Measurements from ENCODE around the gene RAPGEF1. TPM values are rescaled to one million over a fixed set of nuclear protein-coding genes. Genes with fewer than 3 reads are reported as not detected.
"Not testable (repeated sequence)": the region's sequence is repeated elsewhere in the genome, so short reads cannot be mapped to it uniquely, and the experiment has no call there.

The RAPGEF1 gene
- total RNA-seq, 1 experiment from 2014 or later, result 47.1 TPM

GRCh38 chr9:131713016-131713415 lies 26.9 kb downstream of the RAPGEF1 start:
- H3K4me3 ChIP-seq (ENCODE audit: insufficient read depth, low read depth, low read length), result no peak overlapping the region
- no peaks in the 10 kb centered on the region for H3K27me3 ChIP-seq (ENCODE audit: control insufficient read depth, insufficient read depth, low read length)
- DNase-seq, result no peak
- no peaks in the 10 kb centered on the region; the same call in 1 of the 2 replicates for H3K36me3 ChIP-seq (replicated peaks; ENCODE audit: control insufficient read depth, insufficient read depth, low read length)

- no peak for DNase-seq
- Histone ChIP-seq H3K36me3 (replicated peaks; ENCODE audit: control insufficient read depth, insufficient read depth, low read length) (no peaks in the 10 kb centered on the region; the same call in 1 of the 2 replicates), H3K27me3 (ENCODE audit: control insufficient read depth, insufficient read depth, low read length) (no peaks in the 10 kb centered on the region), H3K4me3 (ENCODE audit: insufficient read depth, low read depth, low read length) (no peak overlapping the region)
Measured at GRCh38 chr9:131712151-131712716, 27.6 kb downstream of the RAPGEF1 start.

GRCh38 chr9:131709771-131710431 lies 30.0 kb downstream of the RAPGEF1 start:
- no peak overlapping the region for H3K4me3 ChIP-seq (ENCODE audit: insufficient read depth, low read depth, low read length)
- H3K27me3 ChIP-seq (ENCODE audit: control insufficient read depth, insufficient read depth, low read length), result no peaks in the 10 kb centered on the region
- DNase-seq, result no peak
- no peaks in the 10 kb centered on the region; the same call in 1 of the 2 replicates for H3K36me3 ChIP-seq (replicated peaks; ENCODE audit: control insufficient read depth, insufficient read depth, low read length)

DNA sequence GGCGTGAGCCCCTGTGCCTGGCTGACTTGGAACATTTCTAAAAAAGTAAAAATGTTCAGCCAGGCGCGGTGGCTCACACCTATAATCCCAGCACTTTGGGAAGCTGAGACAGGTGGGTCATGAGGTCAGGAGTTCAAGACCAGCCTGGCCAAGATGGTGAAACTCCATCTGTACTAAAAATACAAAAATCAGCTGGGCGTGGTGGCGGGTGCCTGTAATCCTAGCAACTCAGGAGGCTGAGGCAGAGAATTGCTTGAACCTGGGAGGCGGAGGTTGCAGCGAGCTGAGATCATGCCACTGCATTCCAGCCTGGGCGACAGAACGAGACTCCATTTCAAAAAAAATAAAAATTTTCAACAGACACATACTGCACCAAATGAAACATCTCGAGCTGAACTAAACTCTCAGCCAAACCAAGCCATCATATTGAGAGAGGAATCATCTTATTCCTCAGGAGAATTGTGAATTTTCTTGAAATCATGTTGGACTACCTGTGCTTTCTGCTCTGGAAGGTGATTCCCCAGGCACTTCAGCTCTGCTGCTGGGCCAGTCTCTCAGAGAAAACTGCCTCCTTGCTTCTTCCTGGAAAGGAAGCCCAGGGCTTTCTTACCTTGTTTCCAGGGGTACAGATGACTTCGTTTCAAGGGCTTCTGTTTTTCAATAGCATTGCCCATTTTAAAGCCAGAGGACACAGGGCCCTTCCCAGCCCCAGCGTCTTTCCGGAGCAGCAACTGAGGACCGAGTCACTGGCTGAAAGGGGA lies 30.7 kb downstream of the RAPGEF1 start:
- H3K36me3 ChIP-seq (replicated peaks; ENCODE audit: control insufficient read depth, insufficient read depth, low read length); H3K27me3 ChIP-seq (ENCODE audit: control insufficient read depth, insufficient read depth, low read length); H3K4me3 ChIP-seq (ENCODE audit: insufficient read depth, low read depth, low read length); DNase-seq: not testable (repeated sequence)

- DNase-seq, result no peak
- Histone ChIP-seq H3K27me3 (ENCODE audit: control insufficient read depth, insufficient read depth, low read length) (no peaks in the 10 kb centered on the region), H3K36me3 (replicated peaks; ENCODE audit: control insufficient read depth, insufficient read depth, low read length) (no peaks in the 10 kb centered on the region), H3K4me3 (ENCODE audit: insufficient read depth, low read depth, low read length) (no peak overlapping the region)
Measured at GRCh38 chr9:131708226-131709002, 31.5 kb downstream of the RAPGEF1 start.

DNA sequence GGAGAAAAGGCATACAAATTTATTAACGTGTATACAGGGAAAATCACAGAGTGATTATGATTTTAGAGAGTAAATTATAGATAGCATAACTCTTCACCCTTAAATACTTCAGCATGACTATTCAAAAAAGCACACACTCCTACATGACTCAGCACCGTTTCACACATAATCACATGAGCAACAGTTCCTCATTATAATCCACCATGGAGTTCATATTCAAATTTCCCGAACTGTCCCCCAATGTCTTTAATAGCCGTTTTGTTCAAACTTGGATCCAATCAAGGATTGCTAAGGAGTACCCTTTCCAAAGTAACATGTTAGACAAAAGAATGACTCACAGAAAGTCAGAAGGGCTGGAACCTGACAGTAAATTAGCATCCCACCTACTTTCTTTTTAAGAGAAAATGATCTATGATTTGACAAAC lies 32.1 kb downstream of the RAPGEF1 start:
- DNase-seq, result no peak
- Histone ChIP-seq H3K36me3 (replicated peaks; ENCODE audit: control insufficient read depth, insufficient read depth, low read length) (no peaks in the 10 kb centered on the region), H3K27me3 (ENCODE audit: control insufficient read depth, insufficient read depth, low read length) (no peaks in the 10 kb centered on the region), H3K4me3 (ENCODE audit: insufficient read depth, low read depth, low read length) (no peak overlapping the region)

- Histone ChIP-seq H3K36me3 (replicated peaks; ENCODE audit: control insufficient read depth, insufficient read depth, low read length) (no peaks in the 10 kb centered on the region), H3K4me3 (ENCODE audit: insufficient read depth, low read depth, low read length) (no peak overlapping the region), H3K27me3 (ENCODE audit: control insufficient read depth, insufficient read depth, low read length) (no peaks in the 10 kb centered on the region)
- DNase-seq, result no peak
Measured at GRCh38 chr9:131707050-131707449, 32.8 kb downstream of the RAPGEF1 start.

DNA sequence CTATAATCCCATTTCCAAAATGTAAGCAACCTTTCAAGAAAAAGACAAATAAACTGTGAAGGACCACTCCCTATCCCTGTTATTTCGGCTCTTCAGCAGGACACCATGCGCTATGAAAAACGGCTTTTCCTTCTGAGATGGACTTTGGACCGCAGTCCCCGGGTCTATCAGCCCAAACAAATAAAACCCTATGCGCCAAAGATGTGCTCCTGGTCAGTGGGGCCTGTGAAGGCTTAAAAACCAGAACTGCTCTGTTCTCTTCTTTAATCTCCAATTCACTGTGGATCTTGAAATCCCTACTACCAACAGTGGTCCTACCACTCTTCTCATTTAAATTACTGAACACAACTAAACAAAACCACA lies 33.3 kb downstream of the RAPGEF1 start:
- Histone ChIP-seq H3K4me3 (ENCODE audit: insufficient read depth, low read depth, low read length) (no peak overlapping the region), H3K36me3 (replicated peaks; ENCODE audit: control insufficient read depth, insufficient read depth, low read length) (no peaks in the 10 kb centered on the region), H3K27me3 (ENCODE audit: control insufficient read depth, insufficient read depth, low read length) (no peaks in the 10 kb centered on the region)
- DNase-seq, result no peak

- no peak overlapping the region for H3K4me3 ChIP-seq (ENCODE audit: insufficient read depth, low read depth, low read length)
- DNase-seq, result no peak
- H3K27me3 ChIP-seq (ENCODE audit: control insufficient read depth, insufficient read depth, low read length), result no peaks in the 10 kb centered on the region
- no peaks in the 10 kb centered on the region for H3K36me3 ChIP-seq (replicated peaks; ENCODE audit: control insufficient read depth, insufficient read depth, low read length)
Measured at GRCh38 chr9:131704988-131705387, 34.9 kb downstream of the RAPGEF1 start.

- Histone ChIP-seq H3K4me3 (ENCODE audit: insufficient read depth, low read depth, low read length) (no peak overlapping the region), H3K36me3 (replicated peaks; ENCODE audit: control insufficient read depth, insufficient read depth, low read length) (no peaks in the 10 kb centered on the region), H3K27me3 (ENCODE audit: control insufficient read depth, insufficient read depth, low read length) (no peaks in the 10 kb centered on the region)
- DNase-seq, result no peak
Measured at GRCh38 chr9:131704141-131704983, 35.5 kb downstream of the RAPGEF1 start.

DNA sequence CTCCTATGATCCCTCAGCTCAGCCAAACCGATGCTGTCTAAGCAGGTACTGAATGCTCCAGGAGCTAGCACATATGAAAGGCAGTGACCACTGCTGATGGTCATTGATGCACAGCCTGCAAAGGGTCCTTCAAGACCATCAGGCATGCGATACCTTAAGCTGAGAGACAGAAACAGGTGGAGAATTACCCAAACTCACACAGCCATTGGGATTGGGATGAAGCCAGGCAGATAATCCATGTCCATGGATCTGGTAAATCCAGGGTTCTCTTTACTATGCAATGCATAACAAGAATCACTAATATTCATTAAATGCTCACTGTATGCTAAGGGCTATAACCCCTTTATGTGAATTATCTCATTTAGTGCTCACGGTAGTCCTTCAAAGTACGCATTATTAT lies 36.2 kb downstream of the RAPGEF1 start:
- no peaks in the 10 kb centered on the region for H3K36me3 ChIP-seq (replicated peaks; ENCODE audit: control insufficient read depth, insufficient read depth, low read length)
- DNase-seq, result no peak
- no peak overlapping the region for H3K4me3 ChIP-seq (ENCODE audit: insufficient read depth, low read depth, low read length)
- H3K27me3 ChIP-seq (ENCODE audit: control insufficient read depth, insufficient read depth, low read length), result no peaks in the 10 kb centered on the region

DNA sequence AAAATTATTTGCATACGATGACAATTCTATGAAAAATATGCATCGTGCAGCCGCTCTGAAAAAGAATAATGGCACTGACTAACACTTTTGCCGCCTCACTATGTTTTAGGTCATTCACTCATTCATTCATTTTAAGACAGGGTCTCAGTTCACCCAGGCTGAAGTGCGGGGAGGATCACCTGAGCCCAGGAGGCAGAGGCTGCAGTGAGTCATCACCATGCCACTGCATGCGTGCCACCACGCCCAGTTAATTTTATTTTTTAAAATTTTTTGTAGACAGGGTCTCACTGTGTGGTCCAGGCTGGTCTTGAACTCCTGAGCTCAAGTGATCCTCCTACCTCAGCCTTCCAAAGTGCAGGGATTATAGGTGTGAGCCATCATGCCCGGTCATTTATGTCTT lies 37.0 kb downstream of the RAPGEF1 start:
- no peak for DNase-seq
- Histone ChIP-seq H3K4me3 (ENCODE audit: insufficient read depth, low read depth, low read length) (no peak overlapping the region), H3K27me3 (ENCODE audit: control insufficient read depth, insufficient read depth, low read length) (no peaks in the 10 kb centered on the region), H3K36me3 (replicated peaks; ENCODE audit: control insufficient read depth, insufficient read depth, low read length) (no peaks in the 10 kb centered on the region)

DNA sequence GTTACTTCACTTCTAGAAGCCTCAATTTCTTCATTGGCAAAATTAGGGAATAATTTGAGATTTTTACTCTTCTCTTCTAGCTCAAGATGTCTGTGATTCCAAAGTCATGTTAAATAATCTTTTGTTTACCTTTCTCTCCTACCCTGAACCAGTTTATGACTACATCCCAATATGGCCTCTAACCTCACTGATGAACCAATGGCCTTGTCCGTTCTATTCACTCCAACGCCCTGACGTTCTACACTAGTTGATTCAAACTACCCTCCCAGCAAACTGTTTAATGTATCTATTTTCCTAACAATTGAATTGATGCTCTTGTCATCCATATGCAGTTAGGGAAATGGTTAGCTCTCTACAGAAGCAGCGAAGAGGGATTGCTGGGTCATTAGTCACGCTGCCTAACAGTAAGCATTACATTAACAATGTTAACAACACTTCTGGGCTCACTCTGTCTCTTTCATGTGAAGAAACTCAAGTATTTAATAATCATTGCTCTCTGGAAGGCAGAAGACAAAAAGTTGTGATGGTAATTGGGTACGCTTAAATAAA lies 38.0 kb downstream of the RAPGEF1 start:
- no peaks in the 10 kb centered on the region for H3K27me3 ChIP-seq (ENCODE audit: control insufficient read depth, insufficient read depth, low read length)
- no peak overlapping the region for H3K4me3 ChIP-seq (ENCODE audit: insufficient read depth, low read depth, low read length)
- no peaks in the 10 kb centered on the region for H3K36me3 ChIP-seq (replicated peaks; ENCODE audit: control insufficient read depth, insufficient read depth, low read length)
- no peak for DNase-seq

- DNase-seq, result no peak
- Histone ChIP-seq H3K4me3 (ENCODE audit: insufficient read depth, low read depth, low read length) (no peak overlapping the region), H3K36me3 (replicated peaks; ENCODE audit: control insufficient read depth, insufficient read depth, low read length) (no peaks in the 10 kb centered on the region), H3K27me3 (ENCODE audit: control insufficient read depth, insufficient read depth, low read length) (no peaks in the 10 kb centered on the region)
Measured at GRCh38 chr9:131701436-131701781, 38.5 kb downstream of the RAPGEF1 start.

All from H7 (cell line).